ENCODE data around the gene OR10A4.
"Not testable (repeated sequence)": the region's sequence is repeated elsewhere in the genome, so short reads cannot be mapped to it uniquely, and the experiment has no call there.

OR10A4 gene

GRCh38 chr11:6898911-6899310 is 22.5 kb downstream of the OR10A4 start:
- no peak for DNase-seq (ENCODE audit: low read depth)

- DNase-seq (ENCODE audit: low read depth): no peak
Measured at GRCh38 chr11:6900327-6900999, 24.0 kb downstream of the OR10A4 start.

GRCh38 chr11:6904804-6905203 is 28.4 kb downstream of the OR10A4 start:
- DNase-seq (ENCODE audit: low read depth): not testable (repeated sequence)

- DNase-seq (ENCODE audit: low read depth): no peak
Measured at GRCh38 chr11:6911378-6911777, 35.0 kb downstream of the OR10A4 start.

GRCh38 chr11:6911948-6912347 is 35.5 kb downstream of the OR10A4 start:
- no peak for DNase-seq (ENCODE audit: low read depth)

GRCh38 chr11:6919698-6920097 is 43.3 kb downstream of the OR10A4 start:
- DNase-seq (ENCODE audit: low read depth): no peak

- no peak for DNase-seq (ENCODE audit: low read depth)
Measured at GRCh38 chr11:6920702-6921101, 44.3 kb downstream of the OR10A4 start, which contains the start of gene OR2D3. OR2D3 (plus strand) TSS chr11:6921002; CDS start chr11:6921002, 0 bp downstream.

GRCh38 chr11:6925007-6925577 is 48.7 kb downstream of the OR10A4 start:
- DNase-seq (ENCODE audit: low read depth): no peak

- DNase-seq (ENCODE audit: low read depth): no peak
Measured at GRCh38 chr11:6925636-6926207, 49.3 kb downstream of the OR10A4 start.

GRCh38 chr11:6926208-6927029 is 50.0 kb downstream of the OR10A4 start, which contains the start of gene ZNF215:
ZNF215 (plus strand) TSS chr11:6926426; CDS start chr11:6932273, 5,847 bp downstream.
- DNase-seq (ENCODE audit: low read depth): no peak

GRCh38 chr11:6927030-6927617 is 50.7 kb downstream of the OR10A4 start:
- no peak for DNase-seq (ENCODE audit: low read depth)

Data from activated T-cell treated with anti-CD3 and anti-CD28 coated beads for 1 hour (primary cell).